HL-60/S4 (cell line): Measurements from ENCODE around the gene RAB35.

Experiments
- in situ Hi-C: fragments of 300-500 bp; cut with MboI; formaldehyde crosslinking; loops from 2 replicates; pipeline ENCODE4 v1.14.3; 2022; ENCODE audit warnings: low sequenced_read_pairs

RAB35 gene

DNA sequence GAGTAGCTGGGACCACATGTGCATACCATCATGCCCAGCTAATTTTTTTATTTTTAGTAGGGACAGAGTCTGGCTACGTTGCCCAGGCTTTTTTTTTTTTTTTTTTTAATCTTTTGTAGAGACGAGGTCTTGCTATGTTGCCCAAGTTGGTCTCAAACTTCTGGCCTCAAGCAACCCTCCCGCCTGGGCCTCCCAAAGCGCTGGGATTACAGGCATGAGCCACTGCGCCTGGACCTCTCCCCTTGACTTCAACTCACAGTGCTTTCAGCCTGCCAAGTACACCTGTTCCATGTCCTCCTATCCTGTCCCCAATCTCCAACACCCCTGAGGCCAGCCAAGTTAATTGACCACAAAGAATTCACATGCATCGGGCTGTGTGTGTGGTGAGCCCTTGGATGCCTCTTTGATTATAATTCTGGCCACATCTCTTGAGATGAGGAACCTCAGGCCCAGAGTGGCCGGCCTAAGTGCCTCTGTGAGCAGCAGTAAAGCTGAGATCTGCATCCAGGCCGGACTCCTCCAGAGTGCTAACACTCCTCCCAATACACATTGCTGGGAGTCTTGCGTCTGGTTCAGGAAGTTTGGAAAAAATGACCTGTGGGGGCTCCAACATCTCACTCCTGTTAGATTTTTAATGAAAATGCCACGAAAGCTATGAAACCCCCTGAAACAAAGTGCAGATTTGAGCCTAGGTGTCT lies 6.8 kb downstream of the RAB35 start:
- in situ Hi-C loops, result no loop called here

- in situ Hi-C loops, result no loop called here
Measured at GRCh38 chr12:120106151-120106550, 10.4 kb downstream of the RAB35 start.

GRCh38 chr12:120103371-120103770 lies 13.2 kb downstream of the RAB35 start:
- in situ Hi-C loops, result no loop called here

- in situ Hi-C loops, result no loop called here
Measured at GRCh38 chr12:120103044-120103338, 13.6 kb downstream of the RAB35 start.

DNA sequence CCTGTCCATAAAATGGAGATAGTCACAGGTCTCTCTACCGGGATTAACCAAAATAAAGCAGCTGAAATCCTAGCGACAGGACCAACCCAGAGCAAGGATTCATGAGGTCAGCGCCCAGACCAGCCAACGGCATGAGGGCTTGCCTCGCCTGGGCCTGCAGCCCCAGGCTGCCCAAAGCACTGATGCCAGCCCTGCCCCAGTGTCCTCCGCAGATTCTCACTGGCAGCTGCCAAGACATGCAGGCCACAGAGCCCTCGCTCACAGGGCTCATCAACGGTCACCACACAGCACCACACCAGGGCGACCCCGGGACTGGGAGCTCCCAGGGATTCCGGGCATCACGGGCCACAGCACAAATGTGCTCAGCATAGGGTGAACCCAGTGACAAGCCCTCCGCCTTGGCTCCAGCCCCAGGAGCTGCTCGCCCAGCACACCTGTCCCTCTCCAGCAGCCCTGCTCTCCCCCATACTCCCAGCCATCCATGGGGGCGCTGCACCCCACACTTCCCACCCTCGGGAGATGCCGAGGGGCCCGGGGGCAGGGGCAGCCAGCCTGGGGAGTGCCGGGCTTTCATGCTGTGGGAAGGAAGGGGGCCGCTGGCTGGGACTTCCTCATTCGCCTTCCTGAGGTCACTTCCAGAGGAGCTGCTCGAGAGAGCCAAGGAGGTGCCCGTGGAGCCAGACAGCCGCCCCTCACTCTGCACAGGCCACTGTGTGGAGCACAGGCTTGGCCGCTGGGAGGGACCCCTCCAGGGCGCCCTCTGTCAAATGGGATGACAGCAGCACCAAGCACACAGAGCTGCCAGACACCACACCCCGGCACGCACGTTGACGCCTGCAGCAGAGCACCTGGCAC lies 14.1 kb downstream of the RAB35 start:
- in situ Hi-C loops, result no loop called here

- in situ Hi-C loops, result no loop called here
Measured at GRCh38 chr12:120101617-120102016, 14.9 kb downstream of the RAB35 start.

DNA sequence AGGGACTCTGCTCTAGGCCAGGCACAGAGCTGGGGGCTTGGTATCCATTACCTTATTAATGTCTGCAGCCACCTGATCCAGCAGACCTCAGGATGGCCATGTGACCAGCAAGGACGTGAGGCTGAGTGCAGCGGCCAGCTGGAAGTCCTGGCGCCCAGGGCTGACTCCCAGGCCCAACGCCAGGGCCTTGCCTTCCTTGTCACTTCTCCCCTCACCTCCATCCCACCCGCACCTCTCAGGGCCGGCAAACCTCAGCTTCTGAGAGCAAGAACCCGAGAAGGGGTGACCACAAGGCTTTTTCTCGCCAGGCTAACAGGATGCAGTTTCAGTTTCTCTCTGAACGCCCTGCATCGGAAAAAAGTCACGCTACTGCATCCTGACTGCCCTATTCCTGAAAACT lies 15.4 kb downstream of the RAB35 start:
- in situ Hi-C loops, result no loop called here

DNA sequence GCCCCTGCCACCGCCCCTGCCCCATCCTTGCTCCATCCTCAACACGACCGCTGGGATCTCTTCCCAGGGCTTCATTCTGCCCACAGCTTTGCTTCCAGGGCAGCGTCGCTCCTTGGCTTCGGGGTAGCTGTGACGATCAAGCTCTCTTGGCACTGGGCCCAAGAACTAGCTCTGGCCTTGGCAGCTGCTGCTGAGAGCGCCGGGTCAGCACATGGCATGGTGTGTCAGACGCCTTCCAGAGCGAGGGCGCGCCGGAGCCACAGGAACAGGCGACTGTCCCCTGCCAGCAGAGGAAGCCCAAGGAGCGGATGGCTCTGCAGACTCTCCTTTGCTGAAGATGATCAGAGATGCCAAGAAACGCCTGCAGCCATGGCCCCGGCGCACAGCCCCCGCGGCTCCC lies 15.9 kb downstream of the RAB35 start:
- in situ Hi-C loops, result no loop called here

GRCh38 chr12:120099738-120100137 lies 16.8 kb downstream of the RAB35 start:
- in situ Hi-C loops, result no loop called here

DNA sequence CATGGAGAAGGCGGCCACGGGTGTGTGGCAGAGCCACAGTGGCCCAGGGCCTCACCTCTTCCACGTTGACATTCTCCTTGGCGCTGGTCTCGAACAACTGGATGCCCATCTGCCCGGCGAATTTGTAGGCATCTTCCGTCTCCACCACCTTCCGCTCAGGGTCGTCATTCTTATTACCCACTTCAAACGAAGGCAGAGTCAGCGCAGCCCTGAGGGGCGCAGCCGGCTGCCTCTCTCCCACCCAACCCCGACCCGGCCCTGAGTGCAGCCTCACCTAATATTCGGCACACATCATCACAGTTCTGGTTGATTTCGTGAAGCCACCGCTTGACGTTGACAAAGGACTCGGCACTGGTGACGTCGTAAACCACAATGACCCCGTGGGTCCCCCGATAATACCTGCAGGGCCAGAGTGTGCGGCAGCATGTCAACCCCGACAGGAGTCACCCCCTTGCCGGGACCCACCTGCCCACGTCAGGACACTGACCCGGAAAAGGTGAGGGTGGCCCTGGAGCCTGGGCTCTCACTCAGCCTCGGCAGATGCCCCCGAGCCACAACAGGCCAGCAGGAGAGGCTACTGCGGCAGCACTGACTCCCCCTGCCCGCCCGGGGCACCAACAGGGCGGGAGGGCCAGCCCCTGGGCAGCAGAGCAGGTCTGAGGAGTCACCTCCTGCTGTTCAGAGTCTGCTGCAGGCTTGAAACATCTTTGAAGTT lies 17.6 kb downstream of the RAB35 start:
- in situ Hi-C loops, result no loop called here

DNA sequence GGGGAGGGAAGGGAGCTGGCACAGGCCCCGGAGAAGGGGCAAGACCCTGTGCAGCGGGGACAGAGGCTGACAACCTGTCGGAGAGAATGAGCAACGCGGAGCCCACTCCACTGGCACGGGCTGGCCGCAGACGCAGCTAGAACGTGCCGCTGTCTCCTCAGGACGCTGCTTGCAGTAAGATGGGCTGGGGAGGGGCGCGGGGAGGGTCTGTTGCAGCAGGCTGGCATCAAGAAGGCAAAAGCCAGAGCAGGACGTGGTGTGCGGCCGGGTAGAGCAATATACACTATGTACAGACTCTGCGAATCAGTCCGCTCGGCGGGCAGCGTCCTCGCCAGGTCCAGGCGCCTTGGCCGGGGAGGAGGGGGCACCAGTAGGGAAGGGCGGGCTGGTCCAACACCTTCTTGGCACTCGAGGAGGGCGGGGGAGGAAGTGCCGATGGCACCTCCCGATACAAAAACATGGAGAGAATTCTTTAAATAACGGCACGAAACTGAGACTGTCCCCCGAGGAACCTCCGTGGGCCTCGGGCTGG lies 19.8 kb downstream of the RAB35 start:
- in situ Hi-C loops, result no loop called here

DNA sequence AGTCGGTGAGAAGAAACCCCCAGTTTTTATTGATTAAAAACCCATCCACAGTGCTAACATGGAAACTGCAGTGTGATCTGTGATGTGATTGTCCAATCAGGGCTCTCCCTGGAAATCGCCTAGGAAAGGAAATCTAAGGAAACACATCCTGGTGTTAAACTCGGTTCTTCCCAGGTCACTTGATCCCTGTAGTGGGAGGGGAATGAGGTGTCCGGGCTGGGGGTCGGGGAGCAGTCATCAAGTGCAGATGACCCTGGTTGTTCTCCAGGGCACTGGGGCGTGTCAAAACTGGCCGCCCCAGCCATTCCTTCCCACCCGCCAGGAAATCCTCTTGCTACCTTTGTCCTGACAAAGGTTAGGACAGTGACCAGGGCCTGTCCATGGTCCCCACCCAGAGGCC lies 20.8 kb downstream of the RAB35 start:
- in situ Hi-C loops, result no loop called here

DNA sequence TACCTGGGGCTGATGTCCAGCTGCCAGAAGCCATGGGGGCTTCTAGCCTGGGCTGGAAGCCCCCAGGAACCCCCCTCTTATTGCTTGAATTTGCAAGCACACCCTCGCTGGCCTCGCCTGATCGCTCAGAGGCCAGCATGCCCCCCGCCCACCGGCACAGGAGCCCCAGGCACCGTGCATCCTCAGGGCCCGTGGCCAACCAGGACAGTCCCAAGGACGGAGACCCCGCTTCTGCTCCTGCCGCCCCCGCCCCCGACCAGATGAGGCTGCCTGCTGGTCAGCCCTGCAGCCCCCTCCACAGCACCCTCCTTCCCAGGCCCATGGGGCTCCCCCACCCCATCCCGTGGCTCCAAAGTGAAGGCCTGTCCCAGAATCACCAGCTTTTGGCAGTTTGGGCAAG lies 21.2 kb downstream of the RAB35 start:
- in situ Hi-C loops, result no loop called here

- in situ Hi-C loops, result no loop called here
Measured at GRCh38 chr12:120094485-120094884, 22.1 kb downstream of the RAB35 start.

DNA sequence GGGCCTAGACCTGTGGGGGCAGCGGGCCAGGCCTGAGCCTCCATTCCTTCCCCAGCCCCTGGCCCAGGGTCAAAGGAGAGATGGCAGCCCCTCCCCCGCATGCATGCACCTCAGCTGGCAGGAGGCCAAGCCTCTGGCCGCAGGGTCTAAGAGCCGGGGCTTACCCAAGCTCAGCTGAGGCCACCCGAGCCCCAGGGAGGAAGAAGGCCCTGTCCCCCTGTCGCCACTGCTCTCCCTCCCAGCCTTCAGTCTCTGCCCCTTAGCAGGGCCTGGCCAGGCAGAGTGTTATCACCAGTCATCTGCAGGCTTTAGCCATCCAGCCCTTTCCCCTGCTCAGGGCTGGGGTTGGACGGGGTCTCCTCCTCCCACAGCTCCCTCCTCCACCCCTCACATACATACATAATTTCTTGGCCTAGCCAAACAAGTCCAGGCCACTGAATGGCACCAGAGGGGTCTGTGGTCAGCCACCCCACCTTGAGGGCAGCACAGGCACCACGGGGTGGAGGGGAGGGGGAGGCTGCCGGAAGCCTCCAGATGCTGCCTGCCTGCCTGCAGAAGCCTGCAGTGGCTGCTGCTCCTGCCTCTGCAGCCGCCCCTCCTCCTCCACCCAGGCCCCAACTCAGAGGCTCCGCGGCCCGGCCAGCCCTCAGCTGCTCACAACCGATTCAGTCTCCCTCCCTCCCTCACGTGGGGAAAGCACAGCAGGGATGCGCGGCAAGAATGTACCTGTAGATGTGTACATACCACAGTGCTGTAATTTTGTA lies 22.8 kb downstream of the RAB35 start:
- in situ Hi-C loops, result no loop called here

GRCh38 chr12:120093336-120093591 lies 23.3 kb downstream of the RAB35 start:
- in situ Hi-C loops, result no loop called here

DNA sequence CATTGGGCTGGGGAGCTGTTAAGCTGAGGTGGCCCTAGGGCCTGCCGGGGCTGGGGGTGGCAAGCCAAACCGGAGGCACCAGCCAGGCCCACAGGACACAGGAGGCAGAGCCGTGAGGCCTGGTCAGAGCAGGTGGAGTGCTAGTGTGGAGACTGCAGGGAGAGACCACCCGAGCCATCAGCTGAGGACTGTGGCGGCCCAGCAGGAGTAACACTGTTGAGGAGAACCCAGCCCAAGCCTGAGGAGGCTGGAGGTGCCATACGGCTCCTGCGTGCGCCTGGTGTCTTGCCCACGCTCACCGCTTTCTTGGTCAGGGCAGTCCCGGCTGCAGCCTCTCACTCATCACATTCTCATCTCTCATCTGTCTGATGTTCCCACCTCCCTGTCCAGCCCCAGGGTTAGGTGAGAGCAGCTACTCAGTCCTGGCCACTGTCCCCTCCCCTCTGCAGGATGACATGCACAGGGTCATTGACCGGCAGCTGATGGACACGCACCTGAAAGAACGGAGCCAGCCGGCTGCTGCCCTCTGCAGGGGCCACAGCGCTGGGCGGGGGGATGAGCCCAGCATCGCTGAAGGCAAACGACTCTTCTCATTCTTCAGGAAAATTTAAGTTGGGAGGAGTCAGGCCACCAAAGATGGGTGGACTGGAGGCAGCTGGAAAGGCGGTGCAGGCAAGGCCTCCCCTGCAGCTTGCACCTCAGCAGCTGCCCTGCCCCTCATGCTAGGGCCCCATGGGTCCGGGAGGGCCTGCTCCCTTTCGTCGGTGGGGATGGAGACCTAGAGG lies 23.8 kb downstream of the RAB35 start:
- in situ Hi-C loops, result no loop called here

DNA sequence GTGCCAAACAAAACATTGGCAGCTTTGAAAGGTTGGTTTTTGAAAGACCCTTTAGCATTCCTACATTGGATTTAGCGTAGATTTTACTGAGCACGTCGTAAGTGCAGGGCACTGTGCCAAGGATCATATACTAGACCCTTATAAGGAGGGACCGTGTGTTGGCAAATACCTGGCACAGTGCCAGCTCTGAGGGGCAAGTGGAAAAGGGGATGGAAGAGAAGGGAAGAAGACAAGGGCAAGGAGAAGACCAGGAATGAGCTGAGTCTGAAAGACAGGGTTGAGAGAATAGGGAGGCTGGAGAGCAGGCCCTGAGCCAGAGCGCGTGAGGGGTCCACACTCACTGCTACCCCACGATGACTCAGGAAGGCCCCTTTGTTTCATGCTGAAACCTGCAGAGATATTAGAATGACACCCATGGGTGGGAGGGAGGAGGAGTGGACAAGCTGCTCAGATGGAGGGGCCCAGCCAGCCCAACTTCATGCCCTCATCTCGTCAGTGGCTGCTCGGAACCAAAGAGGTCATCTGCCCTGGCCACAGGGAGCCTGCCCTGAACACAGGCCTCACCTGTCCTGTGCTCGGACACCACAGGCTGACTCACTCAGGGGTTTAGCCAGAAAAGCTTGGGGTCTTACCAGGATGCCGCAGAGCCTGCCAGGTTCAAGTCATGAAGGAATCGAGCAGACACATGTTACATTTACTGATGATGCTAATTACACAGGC lies 25.0 kb downstream of the RAB35 start:
- in situ Hi-C loops, result no loop called here

DNA sequence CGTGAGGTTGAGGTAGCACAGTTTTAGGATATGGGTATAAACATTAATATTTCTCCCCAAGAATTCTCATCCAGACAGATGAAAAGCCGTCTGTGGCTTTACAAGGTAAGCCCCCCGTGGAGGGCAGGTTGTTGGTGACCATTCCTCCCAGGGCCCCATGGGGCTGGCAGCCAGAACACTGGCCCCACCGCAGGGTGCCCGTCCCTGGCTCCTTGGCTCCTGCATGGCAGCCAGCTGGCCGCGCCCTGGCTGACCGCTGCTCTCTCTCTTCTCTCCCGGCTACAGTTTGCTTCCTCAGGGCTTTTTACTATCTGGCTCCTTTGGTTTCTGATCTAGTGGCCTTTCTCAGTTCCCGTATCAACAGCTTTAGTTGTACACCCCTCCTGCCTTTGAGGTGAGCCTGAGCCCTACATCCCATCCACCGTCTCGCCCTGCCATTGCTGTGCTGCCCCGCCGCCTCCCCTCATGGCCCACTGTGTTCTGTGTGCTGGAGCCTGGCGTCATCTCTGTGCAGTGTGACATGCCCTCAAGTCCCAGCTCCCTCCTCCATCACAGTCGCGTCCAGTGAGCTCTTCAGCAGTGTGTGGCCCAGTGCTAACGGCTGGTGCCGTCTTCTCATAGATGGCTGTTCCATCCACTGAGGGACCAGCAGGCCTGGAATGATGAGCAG lies 25.8 kb downstream of the RAB35 start:
- in situ Hi-C loops, result no loop called here
